ENCODE results near the gene RNU1-1. TPM values are rescaled to one million over a fixed set of nuclear protein-coding genes. Genes with fewer than 3 reads are reported as not detected.
"Not testable (repeated sequence)": the region's sequence is repeated elsewhere in the genome, so short reads cannot be mapped to it uniquely, and the experiment has no call there.

The RNU1-1 gene
- total and polyA plus RNA-seq, 2 donors (not counting 1 experiment from before 2014, with no cell fraction given): 4,377 TPM; not detected in 1

DNA sequence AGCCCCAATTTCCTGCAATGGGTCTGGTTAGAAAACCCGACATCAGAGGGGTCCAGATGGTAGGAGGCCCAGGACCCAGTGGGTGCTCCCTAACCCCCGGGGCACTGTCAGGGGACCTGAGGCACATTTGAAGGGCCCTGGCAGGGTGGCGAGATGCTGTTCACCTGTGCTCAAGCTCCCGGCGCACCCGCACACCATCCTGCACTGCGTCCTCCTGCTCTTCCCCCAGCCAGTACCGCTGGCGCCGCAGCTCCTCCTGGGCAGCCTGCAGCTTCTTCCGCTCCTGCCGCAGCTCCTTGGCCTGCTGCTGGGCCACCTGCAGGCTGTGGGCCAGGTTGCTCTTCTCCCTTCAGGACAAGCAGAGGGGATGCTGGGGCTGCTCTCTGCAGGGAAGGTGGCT lies 36.0 kb downstream of the RNU1-1 start:
- H3K9me3 ChIP-seq (ENCODE audit: control extremely low read depth in 1 of 3, control insufficient read depth in 2 of 3, insufficient read depth in 1 of 3, low read length in 2 of 3): no peaks in the 10 kb centered on the region
- 92% methylated on average over 9 of the region's 12 CpGs for WGBS (ENCODE audit: insufficient coverage)
- H3K27me3 ChIP-seq (replicated peaks in 1 of 4; ENCODE audit: control extremely low read depth in 1 of 4, control insufficient read depth in 3 of 4, insufficient read depth in 4 of 4, low read length in 3 of 4): no peaks in the 10 kb centered on the region
- POLR2A ChIA-PET: no interaction called here
- no peak overlapping the region for H3K27ac Mint-ChIP-seq
- no peak overlapping the region for H3K9ac ChIP-seq (ENCODE audit: low read length)
- intact Hi-C loops (cut with micrococcal nuclease): no loop called here
- H4K20me1 ChIP-seq (ENCODE audit: control insufficient read depth, insufficient read depth, low read length, poor library complexity, severe bottlenecking): no peaks in the 10 kb centered on the region
- H3K4me3 ChIP-seq (ENCODE audit: control extremely low read depth in 1 of 5, extremely low read depth in 1 of 5, insufficient read depth in 1 of 5, low read depth in 2 of 5, low read length in 4 of 5): no peak overlapping the region
- H3K4me1 Mint-ChIP-seq: no peaks in the 10 kb centered on the region
- ATAC-seq (ENCODE audit: low read depth) (no peak), DNase-seq (no peak)
- CTCF ChIA-PET: no interaction called here
- no peak overlapping the region for H3K4me3 Mint-ChIP-seq
- no peak for TF ChIP-seq EZH2 (IDR thresholded peaks at IDR 0.05; ENCODE audit: borderline replicate concordance, insufficient read depth, low read depth, low read length, poor library complexity, severe bottlenecking)
- TF ChIP-seq, protein P1, sequence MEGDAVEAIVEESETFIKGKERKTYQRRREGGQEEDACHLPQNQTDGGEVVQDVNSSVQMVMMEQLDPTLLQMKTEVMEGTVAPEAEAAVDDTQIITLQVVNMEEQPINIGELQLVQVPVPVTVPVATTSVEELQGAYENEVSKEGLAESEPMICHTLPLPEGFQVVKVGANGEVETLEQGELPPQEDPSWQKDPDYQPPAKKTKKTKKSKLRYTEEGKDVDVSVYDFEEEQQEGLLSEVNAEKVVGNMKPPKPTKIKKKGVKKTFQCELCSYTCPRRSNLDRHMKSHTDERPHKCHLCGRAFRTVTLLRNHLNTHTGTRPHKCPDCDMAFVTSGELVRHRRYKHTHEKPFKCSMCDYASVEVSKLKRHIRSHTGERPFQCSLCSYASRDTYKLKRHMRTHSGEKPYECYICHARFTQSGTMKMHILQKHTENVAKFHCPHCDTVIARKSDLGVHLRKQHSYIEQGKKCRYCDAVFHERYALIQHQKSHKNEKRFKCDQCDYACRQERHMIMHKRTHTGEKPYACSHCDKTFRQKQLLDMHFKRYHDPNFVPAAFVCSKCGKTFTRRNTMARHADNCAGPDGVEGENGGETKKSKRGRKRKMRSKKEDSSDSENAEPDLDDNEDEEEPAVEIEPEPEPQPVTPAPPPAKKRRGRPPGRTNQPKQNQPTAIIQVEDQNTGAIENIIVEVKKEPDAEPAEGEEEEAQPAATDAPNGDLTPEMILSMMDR (IDR thresholded peaks at IDR 0.05): no peak
- H3K4me1 ChIP-seq (ENCODE audit: control insufficient read depth in 2 of 2, insufficient read depth in 2 of 2, low read length in 2 of 2): no peaks in the 10 kb centered on the region
- peaks cover 0 to 33% of the 10 kb centered on the region in 2 experiments for H3K36me3 ChIP-seq (replicated peaks in 1 of 2; ENCODE audit: control extremely low read depth in 1 of 2, control insufficient read depth in 1 of 2, extremely low read depth in 1 of 2, insufficient read depth in 2 of 2, low read length in 1 of 2)
- no peaks in the 10 kb centered on the region for H3K79me2 ChIP-seq (ENCODE audit: control insufficient read depth, insufficient read depth, low read length)
- no peaks in the 10 kb centered on the region for H3K27me3 Mint-ChIP-seq
- H3K27ac ChIP-seq (ENCODE audit: low read length in 2 of 2): no peak overlapping the region
- H3K9me3 Mint-ChIP-seq (ENCODE audit: insufficient read depth): no peaks in the 10 kb centered on the region
- no peak overlapping the region for H2AFZ ChIP-seq (ENCODE audit: insufficient read depth, low read depth, low read length, poor library complexity, severe bottlenecking)
- no peak overlapping the region for H3K4me2 ChIP-seq (replicated peaks; ENCODE audit: low read depth, low read length, poor library complexity, severe bottlenecking)

DNA sequence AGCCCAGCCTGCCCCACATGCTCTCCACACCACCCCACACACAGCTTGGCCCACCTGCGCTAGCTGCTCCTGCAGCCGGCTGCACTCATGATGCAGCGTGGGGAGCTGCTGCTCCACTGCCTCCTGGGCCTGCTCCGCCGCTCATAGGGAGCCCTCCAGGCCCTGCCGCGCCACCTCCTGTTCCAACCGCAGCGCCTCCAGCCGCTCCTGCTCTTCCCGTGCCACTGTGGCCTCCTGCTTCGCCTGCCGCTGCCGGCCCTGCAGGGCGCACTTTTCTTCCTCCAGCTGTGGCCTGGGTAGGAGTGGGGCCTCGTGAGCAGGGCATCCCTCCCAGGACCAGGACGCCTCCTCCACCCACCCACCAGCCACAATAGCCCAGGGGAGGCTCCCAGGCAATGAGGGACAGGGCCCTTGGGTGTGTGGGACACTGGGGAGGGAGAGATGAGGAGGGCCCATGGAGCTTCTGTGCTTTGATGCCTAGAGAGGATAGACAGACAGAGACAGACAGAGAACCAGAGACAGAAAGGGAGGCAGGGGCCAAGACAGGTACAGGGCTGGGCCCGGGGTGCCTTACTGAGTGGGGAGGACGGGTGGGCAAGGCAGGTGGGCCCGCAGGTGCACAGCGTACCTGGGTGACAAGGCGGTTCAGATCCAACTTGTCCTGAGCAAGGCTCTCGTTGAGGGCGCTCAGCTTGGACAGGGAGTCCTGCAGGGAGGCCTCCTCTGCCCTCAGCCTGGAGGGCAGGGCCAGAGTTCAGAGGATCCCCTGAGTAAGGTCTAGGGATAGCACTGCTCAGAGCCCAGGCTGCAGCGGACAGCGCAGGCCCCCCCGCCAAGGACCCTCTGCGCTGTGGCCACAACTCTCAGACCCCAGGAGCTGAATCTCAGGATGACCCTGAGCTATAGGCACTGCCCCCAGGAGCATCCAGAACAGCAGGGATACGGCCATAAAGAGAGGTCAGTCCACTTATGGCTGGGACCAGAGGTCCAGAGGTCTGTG lies 38.0 kb downstream of the RNU1-1 start:
- H2AFZ ChIP-seq (ENCODE audit: insufficient read depth, low read depth, low read length, poor library complexity, severe bottlenecking); H3K27me3 Mint-ChIP-seq; H4K20me1 ChIP-seq (ENCODE audit: control insufficient read depth, insufficient read depth, low read length, poor library complexity, severe bottlenecking); POLR2A ChIA-PET; H3K27ac Mint-ChIP-seq; H3K4me3 Mint-ChIP-seq; ATAC-seq (ENCODE audit: low read depth); H3K9me3 ChIP-seq (ENCODE audit: control extremely low read depth in 1 of 3, control insufficient read depth in 2 of 3, insufficient read depth in 1 of 3, low read length in 2 of 3); intact Hi-C loops (cut with micrococcal nuclease); H3K4me1 ChIP-seq (ENCODE audit: control insufficient read depth in 2 of 2, insufficient read depth in 2 of 2, low read length in 2 of 2); DNase-seq; H3K9me3 Mint-ChIP-seq (ENCODE audit: insufficient read depth); H3K4me2 ChIP-seq (replicated peaks; ENCODE audit: low read depth, low read length, poor library complexity, severe bottlenecking); H3K79me2 ChIP-seq (ENCODE audit: control insufficient read depth, insufficient read depth, low read length); H3K27me3 ChIP-seq (replicated peaks in 1 of 4; ENCODE audit: control extremely low read depth in 1 of 4, control insufficient read depth in 3 of 4, insufficient read depth in 4 of 4, low read length in 3 of 4); H3K4me3 ChIP-seq (ENCODE audit: control extremely low read depth in 1 of 5, extremely low read depth in 1 of 5, insufficient read depth in 1 of 5, low read depth in 2 of 5, low read length in 4 of 5); H3K27ac ChIP-seq (ENCODE audit: low read length in 2 of 2); H3K4me1 Mint-ChIP-seq; H3K9ac ChIP-seq (ENCODE audit: low read length): not testable (repeated sequence)
- peaks cover 0 to 35% of the 10 kb centered on the region in 2 experiments for H3K36me3 ChIP-seq (replicated peaks in 1 of 2; ENCODE audit: control extremely low read depth in 1 of 2, control insufficient read depth in 1 of 2, extremely low read depth in 1 of 2, insufficient read depth in 2 of 2, low read length in 1 of 2)
- WGBS (ENCODE audit: insufficient coverage): 97% methylated on average over 17 of the region's 29 CpGs
- CTCF ChIA-PET: interaction anchor here (0.5 kb wide), 1 partner anchor 159 kb away, joined by 4 read pairs; no protein-coding TSS in a partner anchor

DNA sequence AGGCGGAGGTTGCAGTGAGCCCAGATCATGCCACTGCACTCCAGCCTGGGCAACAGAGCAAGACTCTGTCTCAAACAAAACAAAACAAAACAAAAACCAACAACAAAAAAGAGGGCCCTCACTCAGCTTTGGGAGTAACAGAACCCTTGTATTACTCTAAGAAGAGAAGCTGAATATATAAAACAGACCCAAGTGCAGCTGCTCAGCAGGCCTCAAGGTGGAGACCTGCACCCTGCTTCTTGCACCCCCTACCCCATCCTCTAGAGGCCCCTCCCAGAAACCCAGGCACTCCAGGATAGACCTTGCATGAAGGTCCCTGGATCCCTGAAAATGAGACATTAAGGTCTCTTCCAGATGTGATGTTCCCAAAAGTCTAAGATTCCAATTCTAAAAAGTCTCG lies 39.2 kb downstream of the RNU1-1 start:
- H3K27me3 Mint-ChIP-seq; ATAC-seq (ENCODE audit: low read depth); H3K27ac ChIP-seq (ENCODE audit: low read length in 2 of 2); H3K79me2 ChIP-seq (ENCODE audit: control insufficient read depth, insufficient read depth, low read length); H3K27ac Mint-ChIP-seq; H3K4me2 ChIP-seq (replicated peaks; ENCODE audit: low read depth, low read length, poor library complexity, severe bottlenecking); H3K4me1 Mint-ChIP-seq; POLR2A ChIA-PET; H3K4me3 Mint-ChIP-seq; H3K4me1 ChIP-seq (ENCODE audit: control insufficient read depth in 2 of 2, insufficient read depth in 2 of 2, low read length in 2 of 2); intact Hi-C loops (cut with micrococcal nuclease); H3K27me3 ChIP-seq (replicated peaks in 1 of 4; ENCODE audit: control extremely low read depth in 1 of 4, control insufficient read depth in 3 of 4, insufficient read depth in 4 of 4, low read length in 3 of 4); H3K9me3 Mint-ChIP-seq (ENCODE audit: insufficient read depth); DNase-seq; H2AFZ ChIP-seq (ENCODE audit: insufficient read depth, low read depth, low read length, poor library complexity, severe bottlenecking); CTCF ChIA-PET; H3K4me3 ChIP-seq (ENCODE audit: control extremely low read depth in 1 of 5, extremely low read depth in 1 of 5, insufficient read depth in 1 of 5, low read depth in 2 of 5, low read length in 4 of 5); H3K9me3 ChIP-seq (ENCODE audit: control extremely low read depth in 1 of 3, control insufficient read depth in 2 of 3, insufficient read depth in 1 of 3, low read length in 2 of 3); H4K20me1 ChIP-seq (ENCODE audit: control insufficient read depth, insufficient read depth, low read length, poor library complexity, severe bottlenecking); H3K9ac ChIP-seq (ENCODE audit: low read length): not testable (repeated sequence)
- WGBS (ENCODE audit: insufficient coverage): no CpG with 5 or more reads among the region's 2 CpGs
- H3K36me3 ChIP-seq (replicated peaks in 1 of 2; ENCODE audit: control extremely low read depth in 1 of 2, control insufficient read depth in 1 of 2, extremely low read depth in 1 of 2, insufficient read depth in 2 of 2, low read length in 1 of 2): peaks cover 0 to 35% of the 10 kb centered on the region in 2 experiments
